G401 (cell line): ENCODE data around the gene RD3L. TPM values are rescaled to one million over a fixed set of nuclear protein-coding genes. Genes with fewer than 3 reads are reported as not detected.

Experiments used
- DNase-seq: peaks from one replicate; pipeline ENCODE4 v3.0.0-alpha.2; 2015; ENCODE audit warnings: low spot score
- in situ Hi-C: cut with HindIII; loops from 2 replicates; pipeline ENCODE4 v1.10.0; 2016; ENCODE audit warnings: low sequenced_read_pairs, mixed read lengths
- total RNA-seq: library from RNA; depleted of rRNA; stranded (reverse); fragments of >200 nt; shearing (Covaris generic); gene quantifications from 2 replicates; pipeline ENCODE4 v1.2.3, GENCODE V29; 2014; rRNA removed

The RD3L gene
- total RNA-seq, 1 experiment from 2014 or later, result not detected

DNA sequence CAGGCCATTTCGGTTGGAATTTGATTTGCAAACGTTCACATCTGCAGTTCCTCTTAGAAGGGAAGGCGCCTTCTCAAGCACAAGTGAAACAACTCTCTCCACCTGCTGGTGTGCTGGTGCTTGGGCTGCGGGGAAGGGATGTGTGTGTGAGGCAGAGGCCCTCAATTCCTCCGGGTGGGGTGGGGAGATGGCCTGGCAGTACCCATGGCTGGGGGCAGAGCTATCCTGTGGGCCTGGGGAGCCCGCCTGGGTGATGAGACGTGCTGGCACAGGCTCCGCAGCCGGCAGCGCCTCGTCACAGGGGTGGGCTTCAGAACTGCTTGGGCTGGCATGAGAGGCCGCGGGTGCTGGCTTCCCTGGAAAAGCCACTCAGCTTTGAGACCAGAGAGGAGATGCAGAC is 43.0 kb downstream of the RD3L start:
- no peak for DNase-seq
- in situ Hi-C loops, result no loop called here

DNA sequence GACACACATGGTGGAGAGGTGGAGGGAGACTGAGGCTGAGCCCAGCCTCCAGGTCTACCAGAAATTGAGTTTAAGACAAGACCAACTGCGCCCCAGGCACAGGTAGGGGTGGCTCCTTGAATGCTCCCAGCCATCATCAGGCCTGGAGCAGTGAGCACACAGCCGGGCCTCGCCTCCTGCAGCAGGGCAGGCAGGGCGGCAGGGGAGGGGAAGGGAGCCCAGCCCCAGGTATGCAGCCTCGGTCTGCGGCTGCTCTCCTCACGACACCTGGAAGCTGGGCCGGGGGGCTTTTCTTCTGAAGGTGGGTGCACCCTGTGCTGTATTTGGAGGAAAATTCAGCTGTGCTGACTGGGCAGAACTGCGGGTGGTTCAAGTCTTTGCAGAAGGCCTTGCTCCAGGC is 43.6 kb downstream of the RD3L start:
- in situ Hi-C loops, result no loop called here
- no peak for DNase-seq

DNA sequence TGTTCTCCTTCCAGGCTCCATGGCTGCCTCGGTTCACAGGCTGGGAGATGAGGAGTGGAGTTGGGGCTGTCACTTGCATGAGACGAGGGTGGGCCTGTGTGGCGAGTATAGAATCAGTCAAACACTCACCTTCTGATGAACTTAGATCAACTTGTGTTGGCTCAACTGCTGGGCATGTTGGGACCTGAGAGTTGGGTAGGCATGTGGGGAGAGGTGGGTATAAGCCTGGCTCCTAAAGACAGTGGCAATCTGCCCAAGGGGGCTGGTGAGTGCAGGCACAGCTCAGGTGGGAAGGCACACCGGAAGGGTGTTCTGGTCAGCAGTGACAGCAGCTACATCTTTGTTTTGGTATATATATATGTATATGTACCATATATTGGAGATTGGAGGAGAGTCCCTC is 44.1 kb downstream of the RD3L start:
- in situ Hi-C loops, result no loop called here
- no peak for DNase-seq

DNA sequence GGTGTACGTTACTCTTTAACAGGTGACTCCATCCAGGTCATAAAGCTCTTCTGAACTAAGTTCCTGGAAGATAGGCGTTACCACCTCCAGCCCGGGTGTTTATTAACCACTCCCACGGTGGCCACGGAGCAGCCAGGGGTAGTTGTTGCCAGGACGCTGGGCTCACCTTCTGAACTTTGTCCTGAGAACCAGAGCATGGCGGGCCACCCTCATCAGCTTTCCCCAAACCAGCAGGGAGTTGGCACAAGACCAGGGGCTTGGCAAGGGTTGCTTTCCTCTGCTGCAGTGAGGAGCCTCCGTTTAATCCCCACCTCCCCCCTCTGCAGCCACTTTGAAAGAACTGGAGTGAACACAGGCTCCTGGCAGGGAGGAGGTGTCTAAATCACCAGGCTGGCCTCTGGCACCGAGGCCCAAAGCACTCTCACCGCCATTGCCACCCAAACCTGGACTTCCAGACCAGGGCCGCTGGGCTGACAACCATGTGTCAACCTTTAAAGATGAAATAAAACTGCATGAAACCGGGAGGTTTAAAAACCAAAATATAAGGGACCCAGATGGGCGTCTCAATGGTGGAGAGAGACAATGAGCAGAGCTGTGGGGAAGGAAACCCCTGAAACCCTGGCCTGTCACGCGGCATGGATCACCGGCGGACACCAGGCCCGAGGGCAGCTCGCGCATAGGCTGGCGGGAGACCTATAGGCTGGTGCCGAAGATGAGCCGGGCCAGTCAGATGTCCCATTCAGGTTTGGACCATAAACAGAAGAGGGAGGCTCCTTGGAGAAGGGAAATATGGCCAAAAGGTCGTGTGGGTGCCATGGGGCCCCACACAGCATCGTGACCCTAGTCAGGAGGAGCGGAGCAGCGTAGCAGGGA is 45.0 kb downstream of the RD3L start:
- in situ Hi-C loops, result no loop called here
- no peak for DNase-seq

DNA sequence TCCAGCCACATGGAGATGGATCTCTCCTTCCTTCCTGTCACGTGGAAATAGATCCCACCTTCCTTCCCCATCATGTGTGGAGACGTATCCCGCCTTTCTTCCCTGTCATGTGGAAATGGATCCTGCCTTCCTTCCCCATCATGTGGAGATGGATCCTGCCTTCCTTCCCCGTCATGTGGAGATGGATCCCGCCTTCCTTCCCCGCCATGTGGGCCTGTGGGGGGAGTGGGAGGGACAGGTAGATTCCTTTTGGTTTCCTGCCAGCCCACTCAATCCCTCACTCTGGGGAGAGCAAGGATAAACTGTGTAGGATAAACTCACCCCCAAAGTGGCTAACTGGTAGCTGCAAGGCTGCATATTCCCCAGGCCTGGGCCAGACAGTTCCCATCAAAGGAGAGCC is 45.8 kb downstream of the RD3L start:
- in situ Hi-C loops, result no loop called here
- no peak for DNase-seq

DNA sequence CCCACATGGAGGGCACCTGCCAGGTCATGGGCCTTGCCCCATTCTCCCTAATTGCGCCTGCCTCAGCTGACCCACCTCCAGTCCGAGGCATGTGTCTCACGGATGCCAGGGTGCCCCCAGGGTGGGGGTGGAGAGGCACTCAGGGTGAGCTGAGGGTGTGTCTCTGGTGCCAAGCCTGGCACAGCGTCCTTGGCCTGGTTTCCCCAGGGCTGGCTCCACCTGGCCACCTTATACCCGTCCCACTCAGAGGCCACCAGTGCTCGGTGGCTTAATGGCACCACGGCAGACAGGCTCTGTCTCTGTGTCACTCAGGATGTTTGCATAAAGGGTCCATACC is 47.6 kb downstream of the RD3L start:
- in situ Hi-C loops, result no loop called here
- DNase-seq, result no peak

DNA sequence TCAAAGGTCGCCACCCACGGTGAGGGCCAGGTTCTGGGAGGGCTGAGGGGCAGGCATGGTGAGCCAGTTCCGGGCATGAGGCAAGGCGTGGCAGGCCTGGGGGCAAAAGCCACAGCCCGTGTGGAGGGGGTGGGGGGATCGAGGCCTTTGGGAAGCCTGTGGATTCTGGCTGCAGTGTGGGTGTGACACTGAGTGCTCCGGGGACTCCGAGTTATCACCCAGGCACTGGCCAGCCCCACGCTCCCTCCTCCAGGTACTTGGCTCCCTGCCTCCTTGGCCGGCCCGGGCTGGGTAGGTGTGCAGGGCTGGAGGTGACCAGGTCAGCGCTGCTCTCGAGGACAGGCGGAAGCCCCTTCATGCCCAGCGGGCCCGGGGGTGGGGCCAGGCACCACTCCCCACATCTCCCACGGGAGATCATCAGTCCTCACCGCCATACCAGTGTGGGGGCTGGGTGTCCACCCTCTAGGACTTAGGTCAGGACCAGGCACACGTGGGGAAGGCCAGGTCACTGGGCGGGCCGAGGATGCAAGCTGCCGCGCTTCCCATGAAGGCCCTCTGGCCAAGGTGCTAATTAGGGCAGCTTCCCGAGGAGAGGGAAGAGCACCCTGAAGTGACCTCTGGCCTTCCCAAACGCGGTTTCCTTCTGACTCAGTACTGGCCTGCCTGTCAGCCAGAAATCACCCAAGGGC is 48.2 kb downstream of the RD3L start:
- in situ Hi-C loops, result no loop called here
- no peak for DNase-seq

DNA sequence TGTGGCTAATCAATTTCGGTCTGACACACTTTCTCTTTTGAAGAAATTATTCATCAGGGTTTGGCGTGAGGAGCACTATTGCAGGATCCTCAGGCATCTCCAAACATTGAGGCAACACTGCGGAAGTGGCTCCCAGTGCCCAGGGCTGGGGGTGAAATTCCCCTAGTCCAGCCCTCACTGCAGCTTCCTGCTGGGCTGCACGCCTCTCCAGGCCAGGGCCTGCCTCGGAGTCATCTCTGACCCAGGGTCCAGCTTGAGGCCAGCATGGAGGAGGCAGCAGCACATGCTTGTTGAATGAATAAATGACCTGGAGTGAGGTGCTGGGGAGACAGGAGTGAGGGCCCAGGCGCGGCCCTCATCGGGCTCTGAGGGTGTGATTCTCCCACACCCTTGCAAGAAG is 50.1 kb downstream of the RD3L start:
- in situ Hi-C loops, result no loop called here
- no peak for DNase-seq

DNA sequence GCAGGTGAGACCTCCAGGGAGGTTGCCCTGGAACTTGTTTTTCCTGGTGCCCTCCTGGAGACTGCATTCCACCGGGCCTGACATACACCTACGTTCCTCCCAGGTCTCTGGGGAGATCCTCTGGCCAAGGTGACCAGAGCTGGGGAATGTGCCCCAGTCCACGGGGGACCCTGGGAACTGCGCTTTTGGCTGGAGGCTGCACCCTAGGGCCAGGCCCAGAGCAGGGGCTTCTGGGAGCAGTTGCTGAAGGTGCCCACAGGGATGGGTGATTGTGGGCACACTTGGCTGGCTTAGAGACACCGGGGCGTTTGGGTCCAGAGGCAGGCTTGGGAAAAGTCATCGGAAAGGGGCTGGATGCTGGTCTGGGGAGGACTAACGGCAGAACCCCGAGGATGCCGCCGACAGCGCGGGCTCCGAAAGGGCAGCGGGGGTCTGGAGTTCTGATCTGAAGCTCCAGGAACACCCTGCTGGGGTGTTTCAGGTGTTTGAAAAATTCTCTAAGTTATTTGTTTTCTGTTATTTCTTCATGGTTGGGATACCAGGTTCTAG is 50.6 kb downstream of the RD3L start:
- in situ Hi-C loops, result no loop called here
- DNase-seq, result no peak

DNA sequence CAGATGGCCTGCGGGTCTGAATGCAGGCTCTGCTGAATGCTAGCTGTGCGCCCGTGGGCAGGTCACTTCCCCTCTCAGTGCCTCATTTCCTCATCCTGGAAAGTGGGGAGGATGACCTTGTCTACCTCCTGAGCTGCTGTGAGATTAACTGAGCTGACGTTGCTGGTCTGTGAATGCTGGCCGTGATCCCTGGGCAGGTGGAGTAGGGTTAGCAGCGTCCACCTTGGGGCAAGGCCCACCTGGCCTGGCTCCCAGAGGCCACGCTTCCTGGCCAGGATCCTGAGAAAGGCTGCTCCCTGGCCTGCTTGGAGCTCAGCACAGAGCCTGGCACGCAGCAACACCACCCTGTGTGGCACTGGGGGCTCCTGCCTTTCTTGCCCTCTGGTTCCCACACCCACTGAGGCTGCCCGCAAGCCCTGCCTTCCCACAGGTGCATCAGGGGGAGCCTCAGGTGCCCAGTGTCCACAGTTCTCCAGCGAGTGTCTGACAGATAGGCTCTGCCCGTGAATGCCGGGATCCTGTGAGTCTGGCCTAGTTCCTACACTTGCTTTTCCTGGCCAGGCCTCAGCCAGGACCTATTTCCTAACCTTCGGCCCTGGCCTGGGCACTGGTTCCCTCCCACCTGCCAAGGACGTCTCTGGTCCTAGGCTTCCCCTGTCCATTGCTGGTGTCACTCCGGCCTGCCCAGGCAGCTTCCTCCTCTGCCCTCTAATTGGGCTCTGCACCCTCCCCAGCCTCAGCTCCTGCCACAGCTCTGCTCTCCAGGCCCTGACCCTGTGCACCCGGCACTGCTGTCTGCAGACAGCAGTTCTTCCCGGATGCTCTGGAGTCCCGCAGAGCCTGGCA is 51.3 kb downstream of the RD3L start:
- DNase-seq, result peak; percentile 18
- in situ Hi-C loops, result no loop called here

Other genes starting within 250 kb of the RD3L start
- gene XRCC3, start 227.1 kb downstream of the RD3L start, total RNA-seq, result 52.7 and 53.0 TPM in 2 replicates
- gene ZFYVE21, start 226.7 kb downstream of the RD3L start, total RNA-seq, result 18.1 and 23.4 TPM in 2 replicates
- 9.4 and 12.8 TPM in 2 replicates for gene PPP1R13B, start 95.0 kb downstream of the RD3L start, total RNA-seq
- gene TDRD9, start 14.1 kb downstream of the RD3L start, total RNA-seq, result not detected in 2 replicates
- gene ASPG, start 143.2 kb upstream of the RD3L start, total RNA-seq, result not detected in 2 replicates
- 19.8 and 21.2 TPM in 2 replicates for gene KIF26A, start 196.1 kb upstream of the RD3L start, total RNA-seq